GM18519 (cell line): ENCODE results near the gene CCDC38.
"Not testable (repeated sequence)": the region's sequence is repeated elsewhere in the genome, so short reads cannot be mapped to it uniquely, and the experiment has no call there.

Experiments
- ATAC-seq: cut with Tn5 transposase; IDR thresholded peaks from one replicate; pipeline ENCODE4 v1.9.1; 2021; ENCODE audit warnings: mild to moderate bottlenecking, moderate library complexity; ENCODE audit not compliant: unreplicated experiment, low FRiP score

Gene CCDC38

DNA sequence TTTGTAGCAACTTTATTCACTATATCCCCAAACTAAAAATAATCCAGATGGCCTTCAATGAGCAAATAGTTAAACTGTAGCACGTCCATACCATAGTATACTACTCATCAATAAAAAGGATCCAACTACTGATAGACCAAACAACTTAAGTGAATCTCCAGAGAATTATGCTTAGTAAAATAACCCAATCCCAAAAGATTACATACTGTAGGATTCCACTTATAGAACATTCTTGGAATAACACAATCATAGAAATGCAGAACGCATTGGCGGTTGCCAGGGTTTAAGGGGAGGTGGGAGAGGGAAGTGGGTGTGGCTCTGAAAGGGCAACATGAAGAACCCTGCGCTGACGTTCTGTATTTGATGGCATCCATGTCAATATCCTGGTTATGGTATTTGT is 55.1 kb downstream of the CCDC38 start:
- no peak for ATAC-seq

DNA sequence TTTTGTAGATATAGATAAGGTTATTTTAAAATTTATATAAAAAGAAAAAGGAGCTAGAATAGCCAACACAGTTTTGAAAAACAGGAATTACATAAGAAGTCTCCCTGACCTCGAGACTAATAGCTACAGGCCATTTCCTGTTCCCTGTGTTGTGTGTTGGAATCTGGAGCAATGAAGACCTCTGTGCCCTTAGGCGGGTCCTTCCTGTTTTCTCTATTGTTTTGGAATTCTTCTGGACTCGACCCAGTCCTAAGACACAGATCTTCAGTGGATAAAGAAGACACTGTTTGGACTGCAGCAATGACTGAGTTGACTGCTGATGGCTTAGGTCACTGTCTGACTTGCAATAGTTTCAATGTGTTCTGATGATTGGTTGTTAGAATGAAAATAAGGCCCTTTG is 57.4 kb downstream of the CCDC38 start:
- no peak for ATAC-seq

- no peak for ATAC-seq
Measured at GRCh38 chr12:95882873-95883272, 59.5 kb downstream of the CCDC38 start.

DNA sequence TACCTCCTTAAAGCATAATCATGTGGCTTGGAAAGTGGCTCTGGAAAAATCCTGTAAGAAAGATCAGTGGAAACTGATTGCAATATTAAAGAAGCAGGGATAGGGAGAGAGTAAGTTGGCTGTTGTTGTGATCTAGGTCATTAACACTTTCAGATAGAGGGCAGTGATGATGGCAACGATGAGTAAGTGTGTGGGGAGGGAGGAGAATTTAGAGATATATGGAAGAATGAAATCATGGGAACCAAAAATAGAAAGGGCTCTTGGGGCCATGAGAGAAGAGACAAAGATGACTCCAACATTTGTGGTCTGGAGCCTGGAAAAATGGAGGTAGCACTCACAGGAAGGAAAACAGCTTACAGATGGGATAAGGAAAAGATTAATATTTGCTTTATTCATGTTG is 60.3 kb downstream of the CCDC38 start:
- ATAC-seq: no peak

- no peak for ATAC-seq
Measured at GRCh38 chr12:95881331-95881955, 61.0 kb downstream of the CCDC38 start.

DNA sequence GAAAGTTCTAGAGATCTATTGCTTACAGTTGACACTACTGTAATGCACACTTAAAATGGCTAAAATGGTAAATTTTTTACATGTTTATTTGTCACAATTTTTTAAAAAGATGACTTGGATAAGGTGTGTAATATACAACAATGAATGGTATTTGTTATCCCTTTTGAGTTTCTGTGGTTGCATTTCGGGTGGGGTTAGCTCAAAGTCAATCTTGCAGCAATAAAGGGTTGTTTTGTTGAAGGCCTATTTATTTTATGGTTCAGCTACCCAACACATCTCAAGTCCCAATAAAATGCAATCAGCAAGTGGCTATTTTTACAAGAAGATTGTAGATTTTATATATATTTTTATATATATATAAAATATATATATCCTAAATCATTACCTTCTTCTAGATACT is 61.5 kb downstream of the CCDC38 start:
- no peak for ATAC-seq

GRCh38 chr12:95877622-95878021 is 64.8 kb downstream of the CCDC38 start:
- ATAC-seq: no peak

GRCh38 chr12:95874452-95874851 is 68.0 kb downstream of the CCDC38 start:
- ATAC-seq: no peak

GRCh38 chr12:95870897-95871296 is 71.5 kb downstream of the CCDC38 start:
- ATAC-seq: no peak

DNA sequence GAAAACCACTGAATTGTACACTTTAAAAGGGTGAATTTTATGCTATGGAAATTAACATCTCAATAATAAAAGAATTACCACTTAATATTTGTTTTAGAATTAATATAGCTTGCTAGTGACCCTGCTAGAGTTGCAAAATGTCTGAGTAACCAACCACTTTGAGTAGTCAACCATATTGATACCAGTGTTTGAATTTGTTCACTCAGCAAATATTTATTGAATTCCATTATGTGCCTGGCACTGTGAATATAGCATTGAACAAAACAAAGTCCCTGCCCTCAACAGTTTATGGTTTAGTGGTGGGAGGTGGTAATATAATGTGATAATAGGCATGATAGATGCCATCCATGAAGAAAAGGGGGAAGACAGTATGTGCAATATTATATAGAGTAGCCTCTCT is 79.1 kb downstream of the CCDC38 start:
- ATAC-seq: no peak

DNA sequence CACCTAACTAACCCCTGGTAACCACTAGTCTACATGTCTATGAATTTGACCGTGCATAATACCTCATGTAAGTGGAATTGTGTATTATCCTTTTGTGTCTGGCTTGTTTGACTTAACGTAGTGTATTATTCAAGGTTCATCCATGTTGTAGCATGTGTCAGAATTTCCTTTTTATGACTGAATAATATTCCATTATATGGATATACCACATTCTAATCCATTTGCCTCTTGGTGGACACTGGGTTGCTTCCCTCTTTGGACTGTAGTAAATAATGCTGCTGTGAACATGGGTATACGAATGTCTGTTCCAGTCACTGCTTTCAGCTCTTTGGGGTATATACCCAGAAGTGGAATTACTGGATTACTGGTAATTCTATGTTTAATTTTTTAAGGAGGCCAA is 80.4 kb downstream of the CCDC38 start:
- no peak for ATAC-seq

- no peak for ATAC-seq
Measured at GRCh38 chr12:95859947-95860850, 82.2 kb downstream of the CCDC38 start.

DNA sequence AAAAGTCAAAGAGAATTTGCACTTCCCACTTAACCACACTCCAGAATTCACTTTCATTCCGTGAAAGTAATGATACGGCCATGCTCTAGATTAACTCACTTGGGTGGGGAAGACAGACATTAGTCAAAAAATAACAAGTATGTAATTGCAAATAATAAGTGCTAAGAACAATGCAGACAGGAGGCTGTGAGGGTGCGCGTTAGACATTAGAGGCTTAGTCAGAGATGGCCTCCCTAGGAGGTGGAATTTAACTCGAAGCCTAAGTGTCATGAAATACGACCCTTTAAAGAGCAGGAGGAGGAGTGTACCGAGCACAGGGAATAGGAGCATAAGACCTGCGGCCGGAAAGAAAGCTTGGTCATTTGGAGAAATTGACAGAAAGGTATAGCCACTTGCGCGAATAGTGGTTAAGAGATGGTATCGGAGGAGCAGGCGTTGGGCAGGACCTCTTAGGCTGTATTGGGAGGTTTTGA is 83.0 kb downstream of the CCDC38 start:
- ATAC-seq: no peak

DNA sequence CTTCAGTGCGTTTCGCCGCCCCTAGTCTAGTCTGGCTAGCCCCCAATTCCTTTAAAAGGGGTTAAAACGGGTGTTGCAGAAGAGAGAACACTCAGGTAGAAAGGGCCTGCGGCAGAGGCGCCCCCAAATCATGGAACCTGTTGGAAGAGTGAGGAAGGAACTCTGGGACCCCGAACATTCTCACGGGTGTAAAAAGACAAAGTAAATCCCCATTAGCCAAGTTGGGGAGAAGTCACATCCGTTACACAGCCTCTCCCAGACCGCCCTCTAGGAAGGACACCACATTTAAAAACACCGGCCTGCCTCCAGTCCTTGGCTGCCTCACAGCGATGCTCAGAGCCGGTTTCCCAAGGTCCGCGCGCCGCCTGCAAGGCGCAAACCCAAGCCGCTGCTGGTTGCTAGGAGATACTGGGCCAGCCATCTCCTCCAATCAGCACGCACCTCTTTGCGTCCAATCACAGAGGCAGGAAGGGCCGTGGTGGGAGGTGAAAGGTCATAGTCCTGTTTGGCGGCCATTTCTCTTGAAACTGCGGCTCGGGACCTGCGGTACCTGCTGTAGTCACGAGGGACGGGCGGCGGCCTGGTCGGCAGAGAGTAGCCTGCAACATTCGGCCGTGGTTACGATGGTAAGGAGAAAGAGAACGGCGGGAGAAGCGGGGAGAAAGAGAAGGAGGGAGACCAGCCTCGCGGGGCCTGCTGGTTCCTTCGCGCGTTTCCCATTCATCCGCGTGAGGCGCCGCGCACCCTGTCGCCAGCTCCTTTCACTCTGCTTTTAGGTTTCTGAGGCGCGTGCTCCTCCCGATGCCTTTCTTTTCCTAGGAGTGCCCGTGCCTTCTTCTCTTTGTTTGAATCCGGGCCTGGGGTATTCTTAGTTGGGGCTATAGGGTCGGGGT is 83.7 kb downstream of the CCDC38 start, which contains the start of gene SNRPF:
Gene SNRPF (plus strand): TSS at position 502 of the 893 bp plus-strand sequence. CDS start 122 bp downstream, at position 624.
- ATAC-seq: peak; percentile 95

DNA sequence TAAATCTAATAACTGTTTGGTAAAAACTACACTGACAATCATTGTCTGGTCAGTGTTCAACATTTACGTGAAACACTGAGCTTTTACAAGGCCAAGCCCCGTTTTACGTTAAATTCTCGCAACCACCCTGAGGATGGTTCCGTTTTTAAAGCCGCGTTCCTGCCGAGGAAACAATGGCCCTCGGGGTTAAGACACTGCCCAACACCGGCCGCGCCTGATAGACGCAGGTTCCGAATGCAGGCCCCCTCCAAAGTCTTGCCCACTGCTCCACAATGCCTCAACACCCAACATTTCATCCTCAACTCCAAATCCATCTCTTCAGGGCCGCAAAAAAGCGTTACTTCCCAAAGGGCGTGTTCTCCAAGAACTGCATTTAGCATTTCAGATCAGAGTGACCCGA is 84.6 kb downstream of the CCDC38 start:
- no peak for ATAC-seq

DNA sequence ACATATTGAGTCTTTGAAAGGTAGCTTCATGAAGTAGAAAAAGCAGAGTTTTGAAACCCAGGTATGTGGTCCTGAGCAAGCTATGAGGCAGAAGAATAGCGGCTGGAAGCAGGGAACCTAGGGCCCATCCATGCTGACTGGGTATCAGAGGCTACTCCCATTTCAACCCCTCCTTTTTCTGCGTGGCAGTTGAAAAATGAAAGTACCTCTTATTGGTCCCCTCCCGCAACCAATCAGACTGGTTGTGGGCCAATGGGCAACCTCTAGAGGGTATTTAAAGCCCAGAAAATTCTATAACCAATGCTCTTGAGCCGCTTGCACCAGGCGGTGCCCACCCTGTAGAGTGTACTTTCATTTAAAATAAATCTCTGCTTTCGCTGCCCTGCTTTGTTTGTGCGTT is 85.3 kb downstream of the CCDC38 start:
- ATAC-seq: no peak

GRCh38 chr12:95852133-95852532 is 90.3 kb downstream of the CCDC38 start:
- no peak for ATAC-seq

DNA sequence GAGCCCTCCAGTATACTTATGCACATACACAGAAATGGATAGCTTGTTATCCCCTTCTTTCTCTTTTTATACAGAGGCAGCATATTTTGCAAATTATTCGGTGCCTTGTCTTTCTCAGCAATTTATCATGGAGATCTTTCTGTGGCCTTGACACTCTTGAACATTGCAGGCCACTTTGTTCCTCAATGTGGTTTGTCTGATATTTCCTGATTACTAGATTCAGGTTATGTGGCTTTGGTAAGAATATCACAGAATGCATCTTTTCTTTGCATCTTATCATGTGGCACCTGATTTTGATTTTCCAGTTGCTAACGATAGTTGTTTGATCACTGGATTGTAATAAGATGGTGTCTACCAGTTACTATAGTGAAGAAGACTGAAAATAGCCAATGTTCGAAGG is 90.8 kb downstream of the CCDC38 start:
- no peak for ATAC-seq

GRCh38 chr12:95848575-95849388 is 93.6 kb downstream of the CCDC38 start:
- ATAC-seq: no peak

GRCh38 chr12:95842426-95842825 is 100.0 kb downstream of the CCDC38 start:
- ATAC-seq: not testable (repeated sequence)
